OCI-LY3 (cell line): Measurements from ENCODE around the gene STH.

Source experiments
- CTCF ChIP-seq: fragments of 200-600, 300-600 bp; sonication (generic); IDR thresholded peaks from 2 replicates; pipeline ENCODE4 v1.5.1; 2014; ENCODE audit warnings: antibody characterized with exemption, low read length, low read depth
- EZH2phosphoT487 ChIP-seq: fragments of 200-600 bp; shearing (Covaris generic); IDR thresholded peaks from 2 replicates; pipeline ENCODE4 v1.6.1; 2018; ENCODE audit warnings: antibody characterized with exemption, mixed run types, low read depth

- no peak for TF ChIP-seq CTCF
- TF ChIP-seq EZH2phosphoT487, result no peak
These were observed 45.5 kb upstream of the STH start for GRCh38 chr17:45953561-45953960.
